HepG2 (cell line): Measurements from ENCODE around the gene BRD8. TPM values are rescaled to one million over a fixed set of nuclear protein-coding genes. Genes with fewer than 3 reads are reported as not detected.

Experiments
- ATAC-seq: fragments of 200-7000 bp; cut with Tn5 transposase; 3 replicates; pipeline ENCODE4 v1.9.1; 2020; ENCODE audit warnings: mild to moderate bottlenecking, moderate library complexity
- BruUV-seq: library from RNA; stranded (reverse); fragments of 400-500 nt; replicated peaks from 2 replicates; lab custom pipeline; 2021; lab: Mats Ljungman, UMichigan
- CTCF ChIA-PET: fragments of 300-600 bp; formaldehyde crosslinking; extraction: SDS; loops from one replicate; lab custom pipeline; 2021; ENCODE audit warnings: low total read pairs, inconsistent platforms, low intra/inter-chr PET ratio; lab: Yijun Ruan, JAX
- POLR2A ChIA-PET: fragments of 350-600 bp; sonication (Branson Sonifier 250); formaldehyde crosslinking; loops from one replicate; lab custom pipeline; 2020; ENCODE audit warnings: antibody characterized with exemption, inconsistent platforms; lab: Yijun Ruan, JAX
- DNase-seq: peaks from one replicate; pipeline ENCODE4 v3.0.0-alpha.2; 2015; ENCODE audit warnings: low spot score
- FAIRE-seq: peaks from 3 replicates; lab custom pipeline; 2011; peaks lifted over from hg19 to GRCh38; lab: Jason Lieb, UNC
- H2AFZ ChIP-seq: one replicate; pipeline ENCODE4 v1.6.1; 2011; ENCODE audit warnings: low read length, inconsistent platforms
- H3K27ac ChIP-seq: fragments of 300-600 bp; 3 replicates; pipeline ENCODE4 v1.8.0; 2011; ENCODE audit warnings: mixed run types, mild to moderate bottlenecking, mixed read lengths, low read length, inconsistent platforms; ENCODE audit not compliant: insufficient read depth; ENCODE audit errors: extremely low read length
- H3K27me3 ChIP-seq, 2 experiments: fragments of 200-600 bp in 1 of 2; 2 replicates in 1 of 2; 3 replicates in 1 of 2; pipeline versions ENCODE4 v1.6.0 to v1.8.0; 2011; ENCODE audit warnings: low read length in 2 of 2, mild to moderate bottlenecking in 2 of 2, moderate library complexity in 2 of 2, inconsistent platforms in 1 of 2; ENCODE audit not compliant: insufficient read depth in 2 of 2, control insufficient read depth in 1 of 2
- H3K36me3 ChIP-seq, 2 experiments: fragments of 200-600 bp in 1 of 2; replicated peaks in 1 of 2; 2 replicates in 1 of 2; 3 replicates in 1 of 2; pipeline versions ENCODE4 v1.5.1 to v1.8.0; 2011; ENCODE audit warnings: low read length in 2 of 2, inconsistent platforms in 1 of 2; ENCODE audit not compliant: insufficient read depth in 2 of 2, control insufficient read depth in 1 of 2
- H3K4me1 ChIP-seq: 2 replicates; pipeline ENCODE4 v1.5.1; 2012; ENCODE audit warnings: low read length, inconsistent platforms; ENCODE audit not compliant: insufficient read depth
- H3K4me2 ChIP-seq: 2 replicates; pipeline ENCODE4 v1.6.0; 2011; ENCODE audit warnings: low read depth, low read length, inconsistent platforms
- H3K4me3 ChIP-seq, 3 experiments: fragments of 200-600 bp in 1 of 3; sonication (generic), shearing (Covaris generic) in 1 of 3; replicated peaks in 1 of 3; 2 replicates each; pipeline ENCODE4 v1.5.1; 2011 to 2016; ENCODE audit warnings: low read length in 3 of 3, inconsistent platforms in 2 of 3, low read depth in 2 of 3, mild to moderate bottlenecking in 2 of 3, control low read depth in 1 of 3, mixed read lengths in 1 of 3; ENCODE audit not compliant: insufficient read depth in 1 of 3
- H3K79me2 ChIP-seq: one replicate; pipeline ENCODE4 v1.6.1; 2011; ENCODE audit warnings: low read length, inconsistent platforms; ENCODE audit not compliant: insufficient read depth
- H3K9ac ChIP-seq: 2 replicates; pipeline ENCODE4 v1.6.0; 2011; ENCODE audit warnings: mild to moderate bottlenecking, low read depth, low read length, inconsistent platforms; ENCODE audit not compliant: insufficient read depth
- H3K9me3 ChIP-seq: 2 replicates; pipeline ENCODE4 v1.5.1; 2012; ENCODE audit warnings: mild to moderate bottlenecking, low read length
- H4K20me1 ChIP-seq: 2 replicates; pipeline ENCODE4 v1.6.0; 2011; ENCODE audit warnings: inconsistent platforms, mild to moderate bottlenecking, low read length, moderate library complexity; ENCODE audit not compliant: insufficient read depth
- HNRNPLL ChIP-seq: fragments of 200-400 bp; formaldehyde crosslinking; IDR thresholded peaks from 2 replicates; pipeline ENCODE4 v1.6.1; 2017; ENCODE audit warnings: mild to moderate bottlenecking, low read depth, low read length; ENCODE audit not compliant: poor library complexity, severe bottlenecking
- TGIF2 ChIP-seq: IDR thresholded peaks from 2 replicates; pipeline ENCODE4 v1.6.1; 2016; ENCODE audit warnings: control low read depth, missing compliant biosample characterization
- whole genome bisulfite sequencing: methylation state at CpG from one replicate; pipeline ENCODE4 v1.1.6; 2017; ENCODE audit warnings: low lambda C conversion rate; 5-methylcytosine and 5-hydroxymethylcytosine counted together
- in situ Hi-C: cut with HindIII; loops from 2 replicates; pipeline ENCODE4 v1.10.0; 2017; ENCODE audit warnings: low pct_unique_long_range_greater_than_20kb; ENCODE audit not compliant: extremely low pct_ligation_motif_present
- intact Hi-C: fragments of 100-400 bp; cut with micrococcal nuclease; formaldehyde crosslinking; loops from one replicate; pipeline ENCODE4 v1.10.0; 2022; ENCODE audit not compliant: unreplicated experiment
- polyA plus RNA-seq, 8 experiments: library from polyadenylated mRNA; depleted of rRNA in 3 of 8; stranded (reverse) in 7 of 8; unstranded in 1 of 8; fragments of >200 nt; fragmentation: Illumina TruSeq in 4 of 8; extraction: Trizol in 4 of 8; gene quantifications; 2 replicates each; pipeline versions ENCODE4 v1.2.1 to v1.2.3, GENCODE V29; 2011 to 2016; ENCODE audit warnings: low read depth in 4 of 8, missing spikeins in 1 of 8, mixed read lengths in 1 of 8; ENCODE audit not compliant: insufficient read depth in 1 of 8
- total RNA-seq, 5 experiments: library from RNA; depleted of rRNA; stranded (reverse); fragments of >200 nt; fragmentation: Illumina TruSeq; extraction: Trizol; gene quantifications; 2 replicates each; pipeline ENCODE4 v1.2.3, GENCODE V29; 2016; ENCODE audit warnings: low read depth in 1 of 5
- TF ChIP-seq, protein P1 (sequence below): sonication (generic); formaldehyde crosslinking; IDR thresholded peaks from 2 replicates; pipeline ENCODE4 v1.4.0; 2020; ENCODE audit warnings: missing genetic modification reagents, borderline replicate concordance

The BRD8 gene
- total and polyA plus RNA-seq, 2 of the 13 experiments (the other 11 are each of a cell fraction or from before 2014, with no cell fraction given) = 62.5 to 71.1 TPM

DNA sequence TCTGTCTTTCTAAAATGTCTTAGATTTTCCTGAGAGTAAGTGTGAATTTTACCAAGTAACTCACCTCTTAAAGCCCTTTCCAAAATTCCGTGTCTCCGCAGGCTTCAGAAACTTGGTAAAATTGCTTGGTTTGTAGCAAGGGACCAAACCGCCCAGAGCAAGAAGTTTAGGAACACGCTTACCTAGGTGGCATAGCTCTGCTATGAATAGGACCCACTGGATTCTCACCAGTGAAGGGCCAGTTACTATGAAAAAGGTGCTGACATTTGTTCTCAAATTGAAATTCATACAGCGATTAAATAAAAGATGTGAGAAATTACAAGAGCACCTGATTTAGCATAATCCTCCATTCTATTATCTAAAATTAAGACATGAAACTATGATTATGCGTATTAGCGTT, 45.9 kb downstream of the BRD8 start:
- no peaks in the 10 kb centered on the region for H3K36me3 ChIP-seq
- WGBS = 72% methylated on average over 7 of the region's 7 CpGs
- H3K4me2 ChIP-seq = no peak overlapping the region
- no peaks in the 10 kb centered on the region for H3K9me3 ChIP-seq
- H2AFZ ChIP-seq = no peak overlapping the region
- ChIA-PET POLR2A (no interaction called here), CTCF (interaction anchor here (0.6 to 2.7 kb wide), 3 partner anchors 55 to 148 kb away, joined by 3 to 69 read pairs (median 17); no protein-coding TSS in a partner anchor)
- peaks cover 4% of the 10 kb centered on the region; the same call in 1 of the 2 replicates for H3K4me1 ChIP-seq
- H4K20me1 ChIP-seq = no peaks in the 10 kb centered on the region
- BruUV-seq = no TSS peak
- no peak overlapping the region for H3K9ac ChIP-seq
- no peak overlapping the region for H3K27ac ChIP-seq
- H3K4me3 ChIP-seq = no peak overlapping the region
- DNase-seq (no peak), ATAC-seq (no peak), FAIRE-seq (no peak)
- H3K79me2 ChIP-seq = no peaks in the 10 kb centered on the region
- intact Hi-C loops = no loop called here
- in situ Hi-C loops = no loop called here
- H3K27me3 ChIP-seq = no peaks in the 10 kb centered on the region
- TF ChIP-seq, protein P1, sequence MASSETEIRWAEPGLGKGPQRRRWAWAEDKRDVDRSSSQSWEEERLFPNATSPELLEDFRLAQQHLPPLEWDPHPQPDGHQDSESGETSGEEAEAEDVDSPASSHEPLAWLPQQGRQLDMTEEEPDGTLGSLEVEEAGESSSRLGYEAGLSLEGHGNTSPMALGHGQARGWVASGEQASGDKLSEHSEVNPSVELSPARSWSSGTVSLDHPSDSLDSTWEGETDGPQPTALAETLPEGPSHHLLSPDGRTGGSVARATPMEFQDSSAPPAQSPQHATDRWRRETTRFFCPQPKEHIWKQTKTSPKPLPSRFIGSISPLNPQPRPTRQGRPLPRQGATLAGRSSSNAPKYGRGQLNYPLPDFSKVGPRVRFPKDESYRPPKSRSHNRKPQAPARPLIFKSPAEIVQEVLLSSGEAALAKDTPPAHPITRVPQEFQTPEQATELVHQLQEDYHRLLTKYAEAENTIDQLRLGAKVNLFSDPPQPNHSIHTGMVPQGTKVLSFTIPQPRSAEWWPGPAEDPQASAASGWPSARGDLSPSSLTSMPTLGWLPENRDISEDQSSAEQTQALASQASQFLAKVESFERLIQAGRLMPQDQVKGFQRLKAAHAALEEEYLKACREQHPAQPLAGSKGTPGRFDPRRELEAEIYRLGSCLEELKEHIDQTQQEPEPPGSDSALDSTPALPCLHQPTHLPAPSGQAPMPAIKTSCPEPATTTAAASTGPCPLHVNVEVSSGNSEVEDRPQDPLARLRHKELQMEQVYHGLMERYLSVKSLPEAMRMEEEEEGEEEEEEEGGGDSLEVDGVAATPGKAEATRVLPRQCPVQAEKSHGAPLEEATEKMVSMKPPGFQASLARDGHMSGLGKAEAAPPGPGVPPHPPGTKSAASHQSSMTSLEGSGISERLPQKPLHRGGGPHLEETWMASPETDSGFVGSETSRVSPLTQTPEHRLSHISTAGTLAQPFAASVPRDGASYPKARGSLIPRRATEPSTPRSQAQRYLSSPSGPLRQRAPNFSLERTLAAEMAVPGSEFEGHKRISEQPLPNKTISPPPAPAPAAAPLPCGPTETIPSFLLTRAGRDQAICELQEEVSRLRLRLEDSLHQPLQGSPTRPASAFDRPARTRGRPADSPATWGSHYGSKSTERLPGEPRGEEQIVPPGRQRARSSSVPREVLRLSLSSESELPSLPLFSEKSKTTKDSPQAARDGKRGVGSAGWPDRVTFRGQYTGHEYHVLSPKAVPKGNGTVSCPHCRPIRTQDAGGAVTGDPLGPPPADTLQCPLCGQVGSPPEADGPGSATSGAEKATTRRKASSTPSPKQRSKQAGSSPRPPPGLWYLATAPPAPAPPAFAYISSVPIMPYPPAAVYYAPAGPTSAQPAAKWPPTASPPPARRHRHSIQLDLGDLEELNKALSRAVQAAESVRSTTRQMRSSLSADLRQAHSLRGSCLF (CRISPR knock-in tag) = no peak
- no peak for TF ChIP-seq HNRNPLL
- TF ChIP-seq TGIF2 (CRISPR knock-in tag) = no peak
- TF ChIP-seq, all 625 proteins: peak for 0
